Activated CD4-positive, alpha-beta T cell treated with anti-CD3 and anti-CD28 coated beads, Interleukin-2, amount 50 U/mL, for 1 hour (primary cell): Measurements from ENCODE around the gene ALDH5A1.
"Not testable (repeated sequence)": the region's sequence is repeated elsewhere in the genome, so short reads cannot be mapped to it uniquely, and the experiment has no call there.

Source experiments
- DNase-seq: peaks from one replicate; pipeline ENCODE4 v3.0.0-alpha.2; 2020

ALDH5A1 gene

DNA sequence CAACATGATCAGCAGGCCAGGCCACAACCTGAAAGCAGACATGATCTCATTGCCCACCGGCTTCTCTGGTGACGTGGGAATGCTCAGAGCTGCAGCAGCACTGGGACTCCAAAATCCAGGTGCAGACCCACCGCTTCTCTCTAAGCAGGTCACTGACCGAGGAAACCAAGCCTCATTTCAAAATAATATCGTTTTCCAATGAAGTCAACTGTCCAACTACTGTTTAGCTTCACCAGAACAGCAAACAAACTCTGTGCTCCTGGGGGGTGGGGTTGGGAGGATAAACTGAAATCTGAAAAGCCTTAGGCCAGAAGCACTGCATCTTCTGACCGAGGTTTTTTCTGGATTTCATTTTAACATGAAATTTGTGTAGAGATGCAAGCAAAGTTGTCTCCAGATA, 5.3 kb upstream of the ALDH5A1 start, which contains the start of gene GPLD1:
GPLD1 (minus strand) TSS at position 109 of the 400 bp plus-strand sequence; CDS start at position 42, 67 bp downstream.
- no peak for DNase-seq

DNA sequence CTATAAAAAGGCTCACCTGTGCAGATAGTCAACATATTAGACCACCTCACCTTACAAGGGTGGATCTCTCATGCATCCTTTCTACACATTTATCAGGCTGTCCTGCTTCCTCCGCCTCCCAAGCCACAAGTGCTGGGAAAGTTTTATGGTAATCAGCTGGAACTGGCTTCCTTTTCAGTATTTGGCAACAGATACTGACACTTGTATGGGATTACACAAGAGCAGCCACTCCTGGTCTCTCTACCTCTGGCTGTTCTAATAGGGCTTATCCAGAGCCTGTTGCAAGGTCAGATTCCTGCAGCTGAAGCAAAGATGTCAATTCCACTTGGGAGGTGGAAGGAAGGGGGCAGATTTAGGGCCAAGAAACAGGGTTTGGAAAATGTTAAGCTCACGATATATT, 4.9 kb upstream of the ALDH5A1 start:
- DNase-seq, result no peak

DNA sequence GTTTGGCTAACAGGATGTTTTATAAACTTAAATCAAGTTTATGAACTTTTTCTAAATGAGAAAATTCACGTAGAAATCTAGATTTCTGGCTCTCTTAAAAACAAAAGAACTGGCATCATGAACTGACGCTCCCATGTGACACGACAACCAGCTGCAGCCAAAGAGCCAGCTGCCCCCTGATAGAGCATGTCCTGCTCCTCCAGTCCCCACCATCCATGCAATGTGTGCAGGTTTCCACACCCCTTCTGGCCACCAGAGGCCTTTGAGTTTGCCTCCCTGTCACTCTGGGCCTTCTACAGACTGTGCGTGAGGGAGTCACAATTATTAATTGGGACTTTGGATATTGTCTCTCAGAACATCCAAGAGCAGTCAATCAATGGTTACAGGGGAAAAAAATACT, 3.8 kb upstream of the ALDH5A1 start:
- DNase-seq, result no peak

DNA sequence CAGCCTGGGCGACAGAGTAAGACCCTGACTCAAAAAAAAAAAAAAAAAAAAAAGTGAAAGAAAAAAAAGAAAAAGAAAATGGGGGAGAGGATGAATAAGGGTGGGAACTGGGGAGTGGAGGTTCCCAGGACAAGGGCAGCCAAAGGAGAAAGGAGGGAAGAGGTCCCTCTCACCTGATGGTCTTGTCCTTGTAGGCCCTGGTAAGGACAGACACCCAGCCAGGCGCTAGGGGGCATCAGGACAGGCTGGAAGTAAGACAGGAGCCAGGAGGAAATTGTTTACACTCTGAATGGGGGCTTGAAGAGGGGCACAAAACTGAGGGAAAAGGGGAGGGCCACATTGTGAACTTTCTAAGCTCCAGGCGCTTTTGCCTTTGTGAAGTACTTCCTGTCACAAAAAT, 2.3 kb upstream of the ALDH5A1 start:
- no peak for DNase-seq

DNA sequence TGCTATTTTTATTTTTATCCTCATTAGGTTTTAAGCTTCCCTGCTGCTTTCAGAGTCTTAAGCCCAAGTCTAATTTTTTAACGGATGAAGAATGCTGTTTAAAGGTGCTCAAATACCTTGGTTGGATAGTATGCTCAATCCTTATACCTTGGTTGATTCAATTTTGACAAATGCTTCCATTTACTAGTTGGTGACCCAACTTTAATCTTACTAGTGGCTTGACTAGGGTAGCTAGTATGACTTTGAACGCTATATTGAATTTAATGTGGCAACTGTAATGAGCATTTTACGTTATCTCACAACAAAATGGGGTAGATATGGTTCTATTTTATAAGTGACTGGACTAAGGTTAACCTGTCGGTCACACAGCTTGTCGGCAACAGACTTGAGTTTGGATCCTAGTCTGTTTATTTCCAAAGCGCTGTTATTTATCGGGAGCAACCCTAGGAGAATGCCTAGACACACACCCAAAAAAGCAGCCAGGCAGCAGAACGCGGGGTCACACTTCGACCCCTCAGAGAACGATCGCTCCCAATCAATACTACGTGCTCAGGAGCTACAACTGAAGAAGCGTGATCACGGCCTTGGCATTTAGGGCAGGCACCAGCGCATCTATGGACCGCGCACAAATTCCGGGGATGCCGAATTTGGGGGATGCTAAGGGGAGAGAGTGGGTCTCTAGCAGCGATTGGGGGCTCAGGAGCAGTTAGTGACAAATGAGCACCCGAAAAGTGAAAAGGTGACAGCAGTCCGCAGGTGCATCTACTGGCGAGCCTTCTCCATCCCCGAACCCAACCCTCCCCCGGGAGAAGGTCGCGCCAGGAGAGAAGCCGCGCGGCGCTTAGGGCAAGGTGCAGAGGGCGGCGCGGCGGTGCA, 586 bp upstream of the ALDH5A1 start:
- no peak for DNase-seq

DNA sequence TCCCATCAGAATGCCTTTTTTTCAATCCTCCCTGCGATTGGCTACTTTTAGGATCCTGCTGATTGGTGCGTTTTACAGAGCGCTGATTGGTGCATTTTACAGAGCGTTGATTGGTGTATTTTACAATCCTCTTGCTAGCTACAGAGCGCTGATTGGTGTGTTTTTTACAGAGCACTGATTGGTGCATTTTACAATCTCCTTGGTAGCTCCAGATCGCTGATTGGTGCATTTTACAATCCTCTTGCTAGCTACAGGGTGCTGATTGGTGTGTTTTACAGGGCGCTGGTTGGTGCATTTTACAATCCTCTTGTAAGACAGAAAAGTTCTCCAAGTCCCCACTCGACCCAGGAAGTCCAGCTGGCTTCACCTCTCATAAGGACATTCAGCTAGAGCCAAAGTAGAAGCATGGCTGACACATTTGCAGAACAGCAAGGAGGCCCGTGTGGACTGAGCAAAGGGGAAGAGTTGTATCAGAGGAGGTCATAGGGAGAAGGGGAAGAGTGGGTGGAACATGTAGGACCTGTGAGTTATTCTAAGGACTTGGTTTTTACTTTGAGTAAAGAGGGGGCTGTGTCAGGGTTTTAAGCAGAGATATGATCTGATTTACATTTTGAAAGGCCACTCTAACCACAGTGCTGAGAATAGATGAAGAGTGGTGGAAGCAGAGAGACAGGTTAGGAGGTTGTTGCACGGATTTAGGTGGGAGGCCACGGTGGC, 2.6 kb downstream of the ALDH5A1 start:
- DNase-seq, result no peak

DNA sequence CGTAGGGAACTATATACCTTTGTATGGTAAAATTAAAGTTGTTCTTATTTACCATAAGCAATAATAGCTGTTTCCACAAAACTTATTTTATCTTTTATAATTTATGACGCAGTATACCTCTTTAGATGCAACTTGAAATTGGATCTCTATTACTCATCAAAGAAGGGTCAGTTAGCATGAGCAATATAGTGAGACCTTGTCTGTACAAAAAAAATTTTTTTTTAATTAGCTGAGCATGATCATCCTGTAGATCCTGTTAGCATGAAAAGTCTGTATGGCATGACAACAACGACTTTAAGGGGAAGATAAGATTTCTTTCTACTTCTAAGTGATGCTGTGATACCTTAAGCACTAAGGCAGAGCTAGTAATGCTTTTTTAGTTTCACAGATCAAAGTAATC, 5.9 kb downstream of the ALDH5A1 start:
- DNase-seq, result no peak

DNA sequence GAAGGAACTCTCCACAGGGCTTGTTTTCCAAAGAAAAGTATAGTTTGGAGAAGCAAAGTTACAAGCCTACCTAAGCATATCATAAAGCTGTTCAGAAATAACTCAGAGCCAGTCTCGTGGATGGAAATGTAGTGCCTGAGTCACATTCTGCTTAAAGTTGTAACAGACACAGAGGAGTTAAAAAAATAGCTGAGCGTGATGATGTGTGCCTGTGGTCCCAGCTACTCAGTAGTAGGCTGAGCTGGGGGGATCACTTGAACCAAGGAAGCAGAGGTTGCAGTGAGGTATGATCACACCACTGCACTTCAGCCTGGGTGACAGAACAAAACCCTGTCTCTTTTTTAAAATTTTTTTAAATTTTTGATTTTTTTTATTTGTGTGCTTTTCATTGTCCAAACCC, 6.6 kb downstream of the ALDH5A1 start:
- DNase-seq, result no peak

DNA sequence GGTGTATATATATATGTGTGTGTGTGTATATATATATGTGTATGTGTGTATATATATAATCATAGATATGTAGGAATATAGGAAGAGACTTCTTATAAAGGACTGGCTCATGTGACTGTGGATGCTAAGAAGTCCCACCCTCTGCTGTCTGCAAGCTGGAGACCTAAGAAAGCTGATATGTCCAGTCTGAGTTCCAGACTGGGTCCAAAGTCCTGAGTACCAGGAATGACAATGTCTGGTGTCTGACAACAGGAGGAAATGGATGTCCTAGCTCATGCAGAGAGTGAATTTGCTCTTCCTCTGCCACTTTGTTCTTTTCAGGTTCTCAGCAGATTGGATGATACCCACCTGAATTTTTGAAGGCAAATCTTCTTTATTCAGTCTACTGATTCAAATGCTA, 7.1 kb downstream of the ALDH5A1 start:
- no peak for DNase-seq

DNA sequence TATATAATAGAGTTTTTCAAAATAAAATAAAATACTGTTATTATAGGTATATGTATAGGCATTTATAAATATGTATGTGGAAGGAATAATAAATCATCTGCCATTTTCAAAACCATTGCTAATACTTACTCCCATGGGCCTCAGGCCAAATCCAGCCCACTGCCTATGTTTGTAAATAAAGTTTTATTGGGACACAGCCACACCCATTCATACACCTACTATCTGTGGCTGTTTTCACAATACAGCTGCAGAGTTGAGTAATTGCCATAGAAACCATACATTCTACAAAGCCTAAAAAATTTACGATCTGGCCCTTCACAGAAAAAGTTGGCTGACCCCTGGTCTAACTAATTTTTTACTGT, 9.5 kb downstream of the ALDH5A1 start:
- DNase-seq, result no peak

DNA sequence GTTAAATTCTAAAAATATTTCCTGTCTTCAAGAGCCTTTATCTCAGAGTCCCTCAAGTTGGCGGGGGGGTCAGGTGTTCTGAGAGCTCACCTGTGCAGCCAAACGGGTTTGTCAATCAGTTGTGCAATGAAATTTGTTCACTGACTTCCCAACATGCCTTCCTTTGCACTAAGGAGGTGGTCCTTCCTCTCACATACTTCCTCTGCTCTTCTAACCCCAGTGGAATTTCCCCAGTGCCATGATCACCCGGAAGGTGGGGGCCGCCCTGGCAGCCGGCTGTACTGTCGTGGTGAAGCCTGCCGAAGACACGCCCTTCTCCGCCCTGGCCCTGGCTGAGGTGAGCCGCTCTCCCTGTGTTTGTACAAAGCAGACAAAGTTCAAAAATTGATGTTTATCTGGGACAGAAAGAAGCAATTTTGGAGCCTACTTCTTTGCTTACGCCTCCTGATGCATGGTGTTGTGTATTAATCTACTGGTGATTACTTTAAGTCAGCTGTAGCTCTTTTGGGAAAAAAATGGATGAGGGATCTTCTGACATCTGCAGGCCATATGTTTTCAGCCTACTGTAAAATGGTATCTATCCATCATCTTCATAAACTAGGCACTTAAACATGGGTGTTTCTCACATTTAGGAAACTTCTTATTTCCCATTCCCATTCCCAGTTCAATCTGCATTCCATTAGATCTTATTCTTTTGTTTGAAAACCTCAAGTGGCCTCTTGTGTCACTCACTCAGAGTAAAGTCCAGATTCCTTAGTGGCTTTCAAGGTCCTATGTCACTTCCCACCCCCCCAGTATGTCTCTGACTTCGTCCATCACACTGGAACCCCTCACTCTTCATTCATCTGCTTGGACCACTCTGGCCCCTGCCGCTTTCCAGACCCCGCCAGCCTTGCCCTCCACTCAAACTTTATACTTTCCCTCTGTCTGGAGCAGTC, 10.1 kb downstream of the ALDH5A1 start:
- no peak for DNase-seq

DNA sequence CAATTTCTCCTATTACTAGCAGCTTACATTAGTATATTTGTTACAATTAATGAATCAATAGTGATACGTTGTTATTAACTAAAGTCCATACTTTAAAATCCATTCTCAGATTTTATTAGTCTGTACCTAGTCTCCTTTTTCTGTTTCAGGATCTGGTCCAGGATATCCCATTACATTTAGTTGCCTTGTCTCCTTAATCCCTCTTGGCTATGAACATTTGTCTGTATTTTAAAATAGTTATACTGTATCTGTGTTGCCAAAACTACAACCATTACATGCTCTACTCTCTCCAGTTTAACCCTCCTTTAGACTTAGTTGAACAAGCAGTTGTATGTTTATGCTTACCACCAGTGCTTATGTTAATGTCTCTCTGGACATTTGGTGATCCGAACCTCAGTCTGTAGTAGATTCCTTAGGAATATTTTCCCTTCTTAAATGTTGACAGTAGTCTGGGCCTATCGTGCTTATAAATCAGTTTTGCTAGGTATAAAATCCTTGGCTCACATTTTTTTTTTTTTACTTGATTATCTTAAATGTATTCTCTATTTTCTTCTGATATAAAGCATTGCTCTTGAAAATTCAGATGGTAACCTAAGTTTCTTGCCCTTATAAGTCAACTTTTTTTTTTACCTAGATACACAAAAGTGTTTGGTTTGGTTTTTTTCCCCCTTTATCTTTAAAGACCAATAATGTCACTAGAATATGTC, 12.2 kb downstream of the ALDH5A1 start:
- no peak for DNase-seq

DNA sequence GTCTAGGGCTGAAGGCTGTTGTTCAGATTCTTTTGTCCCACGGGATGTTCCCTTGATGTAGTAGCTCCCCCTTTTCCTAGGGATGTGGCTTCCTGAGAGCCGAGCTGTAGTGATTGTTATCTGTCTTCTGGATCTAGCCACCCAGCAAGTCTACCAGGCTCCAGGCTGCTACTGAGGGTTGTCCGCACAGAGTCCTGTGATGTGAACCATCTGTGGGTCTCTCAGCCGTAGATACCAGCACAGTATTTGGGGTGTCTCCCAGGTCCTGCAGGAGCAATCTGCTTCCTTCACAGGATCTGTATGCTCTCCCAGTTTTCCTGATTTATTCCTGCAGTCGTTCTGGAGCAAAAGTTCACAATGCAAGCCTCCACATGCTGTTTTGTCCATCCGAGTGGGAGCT, 17.2 kb downstream of the ALDH5A1 start:
- DNase-seq, result not testable (repeated sequence)

DNA sequence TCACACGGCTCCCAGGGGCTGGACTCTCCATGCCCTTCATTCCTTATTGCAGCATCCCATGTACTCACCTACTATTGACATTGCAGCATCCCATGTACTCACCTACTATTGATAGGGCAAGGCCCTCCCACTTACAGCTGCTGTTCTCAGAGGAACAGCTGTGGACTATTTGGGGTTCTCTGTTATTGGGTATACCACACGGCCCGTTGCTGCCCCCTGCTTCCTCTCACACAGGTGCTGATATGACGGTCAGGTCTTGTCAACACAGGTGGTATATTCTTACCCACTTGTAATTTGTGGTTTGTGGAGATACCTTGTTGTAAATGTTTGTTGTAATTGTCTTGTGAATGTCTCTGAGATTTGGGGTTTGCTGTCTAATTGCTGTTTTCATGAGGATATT, 18.8 kb downstream of the ALDH5A1 start:
- DNase-seq, result no peak

DNA sequence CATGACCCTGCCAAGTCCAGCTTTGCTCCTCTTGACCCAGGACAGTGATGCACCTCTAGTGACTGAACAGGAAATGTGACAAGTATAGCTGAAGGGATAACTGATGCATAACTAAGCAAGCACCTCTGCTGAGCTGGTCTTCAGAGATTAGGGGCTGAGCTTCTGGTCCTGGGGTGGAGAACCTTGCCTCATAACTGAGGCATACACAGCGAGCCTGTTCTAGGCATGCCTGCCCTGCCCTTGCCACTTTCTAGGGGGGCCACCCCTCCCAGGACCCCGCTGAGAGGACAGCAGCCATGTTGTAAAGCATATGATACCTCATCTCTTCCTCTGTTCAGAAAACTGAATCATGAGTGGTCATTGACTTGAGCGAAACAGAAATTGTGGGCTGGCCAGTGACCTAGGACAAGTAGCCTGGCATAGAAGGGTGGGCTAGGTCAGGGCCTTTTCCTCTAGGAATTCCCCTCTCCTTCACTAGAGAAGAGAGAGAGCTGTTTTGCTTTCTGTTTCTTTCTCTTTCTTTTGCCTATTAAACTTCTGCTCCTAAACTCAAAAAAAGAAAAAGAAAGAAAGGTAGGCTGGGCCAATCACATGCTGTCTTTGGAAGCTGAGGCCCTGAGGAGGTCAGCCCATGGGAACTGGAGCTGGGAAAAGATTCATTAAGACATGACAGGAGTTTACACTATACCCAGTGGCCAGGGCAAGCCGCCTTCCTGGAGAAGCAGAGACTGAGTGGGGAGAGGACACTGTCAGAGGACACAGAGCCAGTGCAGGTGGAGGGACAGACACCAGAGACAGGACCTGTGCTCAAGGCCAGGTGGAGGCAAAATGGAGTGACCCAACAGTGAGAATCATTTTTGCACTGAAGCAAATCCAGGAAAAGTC, 23.1 kb downstream of the ALDH5A1 start:
- DNase-seq, result no peak

DNA sequence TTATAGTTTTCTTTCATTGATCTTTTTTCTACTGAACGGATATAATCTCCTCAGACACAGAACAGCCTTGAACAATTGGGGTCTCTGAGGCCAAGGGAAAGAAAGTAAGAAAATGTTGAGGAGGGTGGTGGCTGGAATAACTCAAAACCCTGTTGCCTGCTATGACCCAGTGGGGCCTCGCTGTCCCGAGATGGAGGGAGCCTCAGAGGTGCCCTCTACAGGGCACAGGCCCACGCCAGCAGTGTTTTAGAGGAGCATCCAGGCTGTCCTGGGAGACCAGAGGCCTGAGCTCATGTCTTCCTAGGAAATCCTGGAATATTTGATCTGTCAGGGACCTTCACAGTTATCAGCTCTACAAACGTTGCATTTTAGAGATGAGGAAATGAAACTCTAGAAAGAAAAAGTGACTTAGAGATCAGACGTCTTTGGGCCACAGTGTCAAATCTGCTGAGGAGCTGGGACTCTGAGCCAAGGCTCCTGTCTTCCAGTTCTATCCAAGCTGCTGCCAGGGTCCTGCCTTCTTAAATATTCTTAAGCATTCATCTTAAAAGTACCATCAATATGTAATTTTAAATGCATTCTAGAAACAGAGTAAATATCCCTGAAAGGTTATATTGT, 26.3 kb downstream of the ALDH5A1 start:
- peak; percentile 13 for DNase-seq

DNA sequence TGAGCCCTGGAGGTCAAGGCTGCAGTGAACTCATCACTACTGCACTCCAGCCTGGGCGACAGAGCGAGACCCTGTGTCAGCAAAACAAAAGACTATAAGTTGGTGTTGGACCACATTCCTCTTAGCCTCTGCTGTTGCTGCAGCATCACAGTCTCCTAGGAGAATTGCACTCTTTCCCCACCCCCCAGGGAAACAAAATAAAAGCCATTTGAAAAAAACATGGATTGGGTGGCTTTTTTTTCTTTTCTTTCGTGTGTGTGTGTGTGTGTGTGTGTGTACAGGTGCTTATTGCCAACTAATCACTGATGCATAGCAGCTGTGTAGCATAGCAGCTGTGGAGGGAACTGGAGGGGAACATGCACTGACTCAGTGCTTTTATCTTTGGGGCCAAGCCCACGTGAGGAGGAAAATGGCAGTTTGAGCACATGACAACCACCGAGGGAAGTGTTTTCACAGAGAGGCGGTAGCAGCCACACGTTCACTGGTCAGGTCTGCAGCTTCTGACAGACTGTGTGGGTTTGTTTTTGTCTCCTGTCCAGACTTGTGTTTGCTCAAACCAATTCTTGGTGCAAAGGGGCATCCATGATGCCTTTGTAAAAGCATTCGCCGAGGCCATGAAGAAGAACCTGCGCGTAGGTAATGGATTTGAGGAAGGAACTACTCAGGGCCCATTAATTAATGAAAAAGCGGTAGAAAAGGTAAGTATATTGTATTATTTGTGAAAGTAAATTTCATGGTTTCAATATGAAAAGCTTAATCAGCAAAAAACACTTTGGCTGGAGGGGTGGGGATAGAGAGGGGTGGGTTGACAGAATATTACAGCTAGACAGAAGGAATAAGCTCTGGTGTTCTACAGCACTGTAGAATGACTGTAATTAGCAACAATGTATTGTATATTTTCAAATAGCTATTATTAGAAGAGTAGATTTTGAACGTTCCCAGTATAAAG, 27.7 kb downstream of the ALDH5A1 start:
- no peak for DNase-seq

DNA sequence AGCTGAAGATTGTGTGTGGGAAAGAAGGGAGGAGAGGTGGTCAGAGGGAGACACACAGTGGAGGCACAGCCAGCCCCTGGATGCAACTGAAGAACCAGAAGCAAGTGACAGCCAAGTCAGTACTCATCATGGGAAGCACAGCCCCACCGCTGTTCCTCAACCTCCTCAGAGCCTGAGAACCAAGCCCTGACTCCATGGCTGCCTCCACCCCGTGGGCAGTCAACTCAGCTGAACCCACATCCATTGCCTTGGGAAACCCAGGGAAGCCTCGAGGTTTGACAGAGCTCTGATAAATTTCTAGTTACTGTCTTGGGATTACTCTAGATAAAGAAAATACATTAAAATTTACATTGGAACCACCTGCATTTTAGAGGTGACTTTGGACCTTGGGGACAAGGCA, 29.6 kb downstream of the ALDH5A1 start:
- DNase-seq, result no peak

DNA sequence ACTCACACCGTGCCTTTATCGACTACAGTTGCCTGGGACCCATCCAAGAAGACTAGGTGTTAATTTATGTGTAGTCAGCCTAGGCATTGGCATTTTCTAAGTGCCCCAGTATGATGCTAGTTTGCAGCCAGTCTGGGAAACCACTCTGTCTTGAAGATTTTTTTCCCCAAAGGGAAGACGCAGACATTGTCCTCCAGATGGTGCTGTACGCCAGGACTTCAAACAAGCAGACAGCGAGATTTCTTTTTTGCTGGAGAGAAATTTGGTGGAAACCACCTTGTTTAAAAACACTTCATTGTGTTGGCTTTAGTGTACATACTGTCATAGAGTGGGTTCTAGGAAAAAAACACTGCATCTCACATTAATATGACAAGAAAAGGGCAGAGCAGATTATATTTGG, 30.0 kb downstream of the ALDH5A1 start:
- DNase-seq, result no peak

DNA sequence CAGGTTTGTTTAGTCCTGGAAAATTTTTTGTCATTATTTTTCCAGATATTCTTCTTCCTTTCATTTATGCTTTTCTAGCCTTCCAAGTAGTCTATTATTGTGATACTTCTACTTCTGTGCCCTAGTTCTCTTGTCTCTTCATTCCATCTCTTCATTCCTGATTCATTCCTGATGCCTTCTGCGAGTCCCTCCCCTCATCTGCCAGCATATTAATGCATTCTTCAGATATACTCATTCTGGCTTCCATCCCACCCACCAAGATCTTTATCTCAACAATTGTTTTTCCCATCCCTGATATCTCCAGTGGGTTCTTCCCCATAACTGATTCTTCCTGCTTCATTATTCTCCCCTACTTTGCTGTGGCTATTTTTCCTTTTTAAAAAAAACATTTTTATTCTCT, 35.2 kb downstream of the ALDH5A1 start:
- DNase-seq, result no peak
